Upper lobe of right lung (tissue), 1 donor: ENCODE data around the gene SRGAP2C. TPM values are rescaled to one million over a fixed set of nuclear protein-coding genes. Genes with fewer than 3 reads are reported as not detected.
A peak's percentile ranks its signal among the peaks of the same experiment; 100 is the strongest.
"Not testable (repeated sequence)": the region's sequence is repeated elsewhere in the genome, so short reads cannot be mapped to it uniquely, and the experiment has no call there.

Experiments
- ATAC-seq: fragments of 200-7000 bp; cut with Tn5 transposase; one replicate; pipeline ENCODE4 v1.9.1; 2020; ENCODE audit warnings: mild to moderate bottlenecking, moderate library complexity
- DNase-seq: peaks from one replicate; pipeline ENCODE4 v3.0.0-alpha.2; 2020
- H3K27ac ChIP-seq: fragments of 200-600 bp; one replicate; pipeline ENCODE4 v1.8.0; 2022
- H3K27me3 ChIP-seq: fragments of 200-600 bp; one replicate; pipeline ENCODE4 v1.8.0; 2022; ENCODE audit warnings: mild to moderate bottlenecking
- H3K36me3 ChIP-seq: fragments of 200-600 bp; one replicate; pipeline ENCODE4 v1.8.0; 2022
- H3K4me1 ChIP-seq: fragments of 200-600 bp; one replicate; pipeline ENCODE4 v1.8.0; 2022
- H3K4me3 ChIP-seq: fragments of 200-600 bp; one replicate; pipeline ENCODE4 v1.8.0; 2022; ENCODE audit warnings: mild to moderate bottlenecking
- H3K9me3 ChIP-seq: fragments of 200-600 bp; one replicate; pipeline ENCODE4 v1.8.0; 2022
- intact Hi-C: fragments of 100-400 bp; cut with DNase I; formaldehyde crosslinking; loops from one replicate; pipeline ENCODE4 v1.11.0; 2022
- total RNA-seq: library from RNA; stranded (reverse); fragmentation: NEBNext Ultra II Directional; extraction: Animal tissue kit (Norgen Biotek cat#: 25700); gene quantifications from one replicate; pipeline ENCODE4 v1.2.1, GENCODE V29; 2021
- donor health status: DM: no; HTN: yes; CAD: no; lungs with severe emphysema.

Gene SRGAP2C
- total RNA-seq, 1 donor from 2014 or later: 36.0 TPM

DNA sequence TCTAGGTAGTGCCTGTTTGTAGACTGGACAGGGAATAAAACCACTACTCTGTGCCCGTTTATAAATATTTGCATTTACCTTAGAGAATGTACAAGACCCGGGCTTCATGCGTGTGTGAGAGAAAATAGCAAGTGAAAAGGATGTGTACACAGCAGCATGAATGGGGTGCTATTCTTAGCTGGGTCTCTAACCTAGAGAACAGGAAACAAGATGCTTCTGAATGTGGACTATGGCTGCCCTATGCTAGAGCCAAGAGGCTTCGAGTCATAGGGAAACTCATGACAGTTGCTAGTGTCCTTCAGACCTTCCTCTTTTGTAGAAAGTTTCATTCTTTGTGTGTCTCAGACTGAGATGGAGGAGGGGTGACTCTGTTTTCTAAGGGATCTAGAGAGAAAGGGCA is 39.9 kb downstream of the SRGAP2C start:
- intact Hi-C loops, H3K4me1 ChIP-seq, H3K4me3 ChIP-seq, H3K36me3 ChIP-seq, H3K9me3 ChIP-seq, H3K27me3 ChIP-seq, H3K27ac ChIP-seq, DNase-seq: not testable (repeated sequence)
- peak; percentile 92 for ATAC-seq

DNA sequence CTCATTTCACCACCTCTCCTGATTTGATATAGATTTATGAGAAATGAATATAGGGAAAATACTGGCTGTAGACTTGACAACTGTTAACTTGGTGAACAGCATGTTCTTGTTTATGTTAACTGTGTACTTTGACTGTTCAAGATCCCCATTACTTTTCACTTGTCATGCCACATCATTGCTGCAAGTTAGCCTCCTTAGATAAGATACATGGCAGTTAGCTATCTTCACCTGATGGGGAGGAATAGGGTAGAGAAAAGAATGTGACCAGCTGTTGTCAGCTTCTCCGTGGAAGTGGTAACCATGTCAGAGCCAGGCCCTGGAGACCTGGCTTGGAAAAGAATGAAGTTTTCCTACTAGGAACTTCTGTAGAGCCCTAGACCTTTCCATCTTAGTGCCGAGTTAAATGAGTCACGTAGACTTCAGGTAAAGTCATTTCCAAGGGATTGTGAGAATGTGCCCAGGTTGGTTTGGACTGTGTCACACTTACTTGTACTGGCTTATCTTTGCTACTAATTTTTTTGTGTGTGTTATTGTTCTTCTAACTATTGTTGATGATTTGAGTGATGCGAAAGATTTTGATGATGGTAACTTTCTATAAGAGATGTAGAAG is 41.6 kb downstream of the SRGAP2C start:
- H3K36me3 ChIP-seq, H3K27ac ChIP-seq, ATAC-seq, H3K27me3 ChIP-seq, DNase-seq, H3K9me3 ChIP-seq, intact Hi-C loops, H3K4me1 ChIP-seq, H3K4me3 ChIP-seq: not testable (repeated sequence)

- H3K9me3 ChIP-seq, H3K27me3 ChIP-seq, H3K27ac ChIP-seq, intact Hi-C loops, H3K4me3 ChIP-seq, DNase-seq, H3K36me3 ChIP-seq, H3K4me1 ChIP-seq, ATAC-seq: not testable (repeated sequence)
These were observed 42.1 kb downstream of the SRGAP2C start for GRCh38 chr1:121226925-121227324.

GRCh38 chr1:121227544-121228330 is 43.0 kb downstream of the SRGAP2C start:
- H3K4me1 ChIP-seq, H3K27me3 ChIP-seq, intact Hi-C loops, H3K36me3 ChIP-seq, ATAC-seq, H3K9me3 ChIP-seq, H3K4me3 ChIP-seq, H3K27ac ChIP-seq, DNase-seq: not testable (repeated sequence)

GRCh38 chr1:121230636-121231035 is 45.9 kb downstream of the SRGAP2C start:
- intact Hi-C loops, ATAC-seq, DNase-seq, H3K4me1 ChIP-seq, H3K4me3 ChIP-seq, H3K9me3 ChIP-seq, H3K27me3 ChIP-seq, H3K36me3 ChIP-seq, H3K27ac ChIP-seq: not testable (repeated sequence)

DNA sequence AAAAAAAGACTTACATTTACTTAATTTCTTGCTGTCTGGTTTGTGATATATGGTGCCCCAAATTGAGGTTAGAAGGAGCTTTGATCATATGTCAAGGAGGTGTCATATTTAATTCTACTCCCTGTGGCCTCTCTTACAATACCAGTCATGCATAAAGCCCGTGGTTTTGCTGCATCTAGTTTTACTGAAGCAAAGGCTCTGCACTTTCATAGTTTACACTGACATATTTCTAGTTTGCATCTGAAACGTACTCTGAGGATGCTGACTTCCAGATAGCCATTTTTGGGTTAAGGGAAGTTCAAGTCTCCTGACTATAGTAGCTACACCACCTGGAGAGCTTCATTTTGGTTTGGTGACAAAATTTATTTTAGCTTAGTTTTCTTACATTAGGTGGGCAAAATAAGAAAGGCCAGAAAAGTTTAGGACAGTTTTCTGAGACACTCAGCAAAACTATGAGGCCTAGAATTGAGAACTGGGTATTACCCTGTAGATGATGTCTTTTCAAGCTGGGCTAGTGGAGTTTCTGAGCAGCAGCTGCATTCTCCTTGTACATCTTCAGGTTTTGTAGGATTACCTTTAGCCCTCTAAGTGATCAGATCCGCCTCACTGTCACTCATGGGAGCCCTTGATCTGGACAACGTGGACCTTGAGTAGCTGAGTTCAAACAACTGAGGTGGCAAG is 47.8 kb downstream of the SRGAP2C start:
- H3K27me3 ChIP-seq, H3K27ac ChIP-seq, DNase-seq, H3K4me3 ChIP-seq, H3K9me3 ChIP-seq, ATAC-seq, H3K36me3 ChIP-seq, intact Hi-C loops, H3K4me1 ChIP-seq: not testable (repeated sequence)

DNA sequence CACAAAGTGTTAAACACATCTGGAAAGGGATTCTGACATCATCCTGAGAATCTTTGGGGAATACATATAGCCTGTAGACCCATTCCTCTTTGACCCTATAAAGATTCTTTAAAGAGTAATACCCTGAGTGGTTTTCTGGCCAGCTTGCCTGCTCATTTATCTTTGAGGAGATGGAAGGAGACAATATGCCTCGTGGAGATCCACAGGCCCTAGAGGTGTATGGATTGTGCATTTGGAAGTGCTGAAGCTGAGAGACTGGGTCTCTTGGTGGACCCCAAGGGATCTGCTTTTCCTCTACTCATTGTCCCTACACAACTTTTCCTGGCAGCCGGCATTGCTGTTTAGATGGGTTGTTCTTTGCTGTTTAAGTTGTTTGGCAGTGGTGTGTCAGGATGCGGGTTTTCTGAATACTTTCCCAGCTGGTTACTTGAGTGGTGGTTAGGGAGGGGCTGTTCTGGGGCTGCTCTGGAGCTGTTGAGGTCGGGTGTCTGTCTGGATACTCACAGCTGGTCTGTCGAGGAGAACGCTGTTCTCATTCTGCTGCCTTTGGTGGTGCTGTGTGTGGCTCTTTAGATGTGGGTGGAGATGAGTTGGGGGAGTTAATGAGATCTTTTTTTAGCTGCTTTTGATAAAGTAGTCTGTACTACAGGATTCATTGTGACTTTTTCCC is 49.5 kb downstream of the SRGAP2C start:
- ATAC-seq, H3K4me1 ChIP-seq, DNase-seq, H3K27me3 ChIP-seq, H3K4me3 ChIP-seq, H3K36me3 ChIP-seq, H3K9me3 ChIP-seq, H3K27ac ChIP-seq, intact Hi-C loops: not testable (repeated sequence)

DNA sequence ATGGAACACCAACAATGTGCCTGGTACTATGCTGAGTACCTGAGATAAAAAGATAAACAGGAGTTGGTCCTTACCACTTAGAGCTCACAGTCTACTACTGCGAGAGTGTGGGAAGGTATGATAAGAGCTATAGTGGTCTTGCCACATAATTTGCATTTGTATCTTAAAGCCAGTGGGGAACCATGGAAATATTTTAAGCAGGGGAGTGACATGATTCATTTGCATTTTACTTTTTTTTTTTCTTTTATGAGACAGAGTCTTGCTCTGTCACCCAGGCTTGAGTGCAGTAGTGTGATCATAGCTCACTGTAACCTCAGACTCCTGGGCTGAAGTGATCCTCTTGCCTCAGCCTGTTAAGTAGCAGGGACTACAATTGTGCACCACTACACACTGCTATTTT is 53.6 kb downstream of the SRGAP2C start:
- H3K4me1 ChIP-seq, H3K27ac ChIP-seq, ATAC-seq, H3K4me3 ChIP-seq, H3K27me3 ChIP-seq, intact Hi-C loops, H3K9me3 ChIP-seq, H3K36me3 ChIP-seq, DNase-seq: not testable (repeated sequence)

DNA sequence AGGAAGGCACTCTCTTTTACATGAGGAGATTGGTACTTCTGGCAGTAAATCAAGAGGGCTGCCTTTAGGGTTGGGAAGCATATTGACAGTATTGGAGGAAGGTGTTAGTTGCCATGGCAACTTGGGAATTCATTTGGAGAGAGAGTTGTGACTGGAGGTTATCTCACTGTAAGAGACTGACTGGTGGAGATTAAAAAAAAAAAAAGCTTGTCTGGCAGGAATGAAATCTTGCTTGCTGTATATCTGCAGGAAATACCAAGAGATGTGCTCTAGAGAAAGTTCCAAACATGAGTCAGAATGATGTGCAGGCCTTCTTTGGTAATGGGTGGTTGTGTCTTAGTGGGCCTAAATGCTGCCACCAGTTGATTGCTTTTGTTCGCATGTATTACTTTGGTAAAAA is 59.1 kb downstream of the SRGAP2C start:
- H3K4me1 ChIP-seq, DNase-seq, H3K27me3 ChIP-seq, H3K36me3 ChIP-seq, H3K4me3 ChIP-seq, H3K27ac ChIP-seq, H3K9me3 ChIP-seq, intact Hi-C loops, ATAC-seq: not testable (repeated sequence)

GRCh38 chr1:121246399-121246798 is 61.6 kb downstream of the SRGAP2C start:
- ATAC-seq, H3K27ac ChIP-seq, H3K27me3 ChIP-seq, H3K36me3 ChIP-seq, H3K4me1 ChIP-seq, intact Hi-C loops, H3K4me3 ChIP-seq, DNase-seq, H3K9me3 ChIP-seq: not testable (repeated sequence)

DNA sequence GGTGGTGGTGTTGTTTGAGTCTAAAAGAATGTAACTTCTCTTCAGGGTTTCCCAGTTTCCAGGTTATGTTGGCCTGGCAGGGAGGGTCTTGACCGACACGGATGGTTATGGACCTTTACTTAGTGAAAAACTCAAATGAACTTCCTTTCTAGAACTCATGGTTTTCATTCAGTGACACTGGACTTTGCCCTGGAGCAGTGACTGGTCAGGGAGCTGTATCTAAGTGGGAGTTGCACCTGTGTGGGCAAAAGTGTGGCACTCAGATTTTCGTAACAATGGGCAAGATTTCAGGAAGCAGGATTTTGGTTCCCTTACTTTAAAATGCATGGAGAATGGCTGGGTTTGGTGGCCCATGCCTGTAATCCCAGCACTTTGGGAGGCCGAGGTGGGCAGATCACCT is 67.9 kb downstream of the SRGAP2C start:
- H3K4me1 ChIP-seq, H3K27ac ChIP-seq, DNase-seq, H3K9me3 ChIP-seq, H3K4me3 ChIP-seq, intact Hi-C loops, H3K36me3 ChIP-seq, ATAC-seq, H3K27me3 ChIP-seq: not testable (repeated sequence)

DNA sequence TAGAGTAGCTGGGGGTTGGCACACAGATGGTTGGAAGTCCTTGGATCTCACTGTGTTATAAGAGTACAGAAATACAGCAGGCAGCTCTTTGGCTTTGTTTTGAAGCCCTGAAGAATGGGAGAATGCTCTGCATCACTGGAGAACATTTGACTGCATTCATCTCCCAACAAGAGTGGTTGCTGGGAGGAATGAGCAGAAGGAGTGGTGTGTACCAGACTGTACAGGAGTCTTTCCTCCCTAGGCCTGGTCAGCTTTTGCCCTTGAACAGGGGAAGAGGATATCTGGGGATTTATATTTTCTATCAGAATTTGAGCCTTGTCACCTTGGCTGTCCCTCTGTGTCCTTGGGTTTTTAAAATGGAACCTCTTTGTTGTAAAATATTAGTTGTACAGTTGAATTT is 69.8 kb downstream of the SRGAP2C start:
- DNase-seq, H3K27ac ChIP-seq, H3K36me3 ChIP-seq, H3K4me1 ChIP-seq, ATAC-seq, H3K4me3 ChIP-seq, H3K9me3 ChIP-seq, H3K27me3 ChIP-seq, intact Hi-C loops: not testable (repeated sequence)

DNA sequence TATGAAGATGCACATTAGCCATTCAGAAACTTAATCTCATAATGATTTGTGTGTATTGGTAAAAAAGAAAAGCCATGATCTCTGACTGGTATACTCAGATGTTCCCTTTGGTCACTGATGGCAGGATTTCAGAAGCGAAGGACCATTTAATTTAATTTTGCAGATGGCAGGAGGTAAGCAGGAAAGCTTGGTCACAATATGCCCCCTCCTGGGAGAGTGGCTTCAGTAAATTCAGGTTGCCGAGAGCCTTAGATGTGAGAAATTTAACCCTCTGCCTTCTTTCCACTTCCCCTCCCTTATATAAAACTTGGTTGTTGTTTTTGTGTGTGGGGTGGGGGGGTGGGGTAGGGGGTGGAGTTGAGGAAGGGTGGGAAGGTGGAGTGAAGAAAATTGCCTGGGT is 72.9 kb downstream of the SRGAP2C start:
- H3K4me1 ChIP-seq, H3K27me3 ChIP-seq, H3K36me3 ChIP-seq, DNase-seq, H3K4me3 ChIP-seq, intact Hi-C loops, H3K27ac ChIP-seq, H3K9me3 ChIP-seq, ATAC-seq: not testable (repeated sequence)

GRCh38 chr1:121258134-121258533 is 73.4 kb downstream of the SRGAP2C start:
- H3K4me3 ChIP-seq, H3K36me3 ChIP-seq, H3K4me1 ChIP-seq, H3K27ac ChIP-seq, intact Hi-C loops, DNase-seq, ATAC-seq, H3K27me3 ChIP-seq, H3K9me3 ChIP-seq: not testable (repeated sequence)
